ENCODE measurements around the gene PCDHB13.
"Not testable (repeated sequence)": the region's sequence is repeated elsewhere in the genome, so short reads cannot be mapped to it uniquely, and the experiment has no call there.

DNA sequence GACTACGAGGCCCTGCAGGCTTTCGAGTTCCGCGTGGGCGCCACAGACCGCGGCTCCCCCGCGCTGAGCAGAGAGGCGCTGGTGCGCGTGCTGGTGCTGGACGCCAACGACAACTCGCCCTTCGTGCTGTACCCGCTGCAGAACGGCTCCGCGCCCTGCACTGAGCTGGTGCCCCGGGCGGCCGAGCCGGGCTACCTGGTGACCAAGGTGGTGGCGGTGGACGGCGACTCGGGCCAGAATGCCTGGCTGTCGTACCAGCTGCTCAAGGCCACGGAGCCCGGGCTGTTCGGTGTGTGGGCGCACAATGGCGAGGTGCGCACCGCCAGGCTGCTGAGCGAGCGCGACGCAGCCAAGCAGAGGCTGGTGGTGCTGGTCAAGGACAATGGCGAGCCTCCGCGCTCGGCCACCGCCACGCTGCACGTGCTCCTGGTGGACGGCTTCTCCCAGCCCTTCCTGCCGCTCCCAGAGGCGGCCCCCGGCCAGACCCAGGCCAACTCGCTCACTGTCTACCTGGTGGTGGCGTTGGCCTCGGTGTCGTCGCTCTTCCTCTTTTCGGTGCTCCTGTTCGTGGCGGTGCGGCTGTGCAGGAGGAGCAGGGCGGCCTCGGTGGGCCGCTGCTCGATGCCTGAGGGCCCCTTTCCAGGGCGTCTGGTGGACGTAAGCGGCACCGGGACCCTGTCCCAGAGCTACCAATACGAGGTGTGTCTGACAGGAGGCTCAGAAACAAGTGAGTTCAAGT, 29.4 kb upstream of the PCDHB13 start:
- TF ChIP-seq, protein P1, sequence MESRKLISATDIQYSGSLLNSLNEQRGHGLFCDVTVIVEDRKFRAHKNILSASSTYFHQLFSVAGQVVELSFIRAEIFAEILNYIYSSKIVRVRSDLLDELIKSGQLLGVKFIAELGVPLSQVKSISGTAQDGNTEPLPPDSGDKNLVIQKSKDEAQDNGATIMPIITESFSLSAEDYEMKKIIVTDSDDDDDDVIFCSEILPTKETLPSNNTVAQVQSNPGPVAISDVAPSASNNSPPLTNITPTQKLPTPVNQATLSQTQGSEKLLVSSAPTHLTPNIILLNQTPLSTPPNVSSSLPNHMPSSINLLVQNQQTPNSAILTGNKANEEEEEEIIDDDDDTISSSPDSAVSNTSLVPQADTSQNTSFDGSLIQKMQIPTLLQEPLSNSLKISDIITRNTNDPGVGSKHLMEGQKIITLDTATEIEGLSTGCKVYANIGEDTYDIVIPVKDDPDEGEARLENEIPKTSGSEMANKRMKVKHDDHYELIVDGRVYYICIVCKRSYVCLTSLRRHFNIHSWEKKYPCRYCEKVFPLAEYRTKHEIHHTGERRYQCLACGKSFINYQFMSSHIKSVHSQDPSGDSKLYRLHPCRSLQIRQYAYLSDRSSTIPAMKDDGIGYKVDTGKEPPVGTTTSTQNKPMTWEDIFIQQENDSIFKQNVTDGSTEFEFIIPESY (IDR thresholded peaks at IDR 0.05) = not testable (repeated sequence)
- TF ChIP-seq CTCF (IDR thresholded peaks at IDR 0.05; ENCODE audit: low read depth, low read length, missing input control); TAF1 (conservative IDR thresholded peaks at IDR 0.05); JUND (IDR thresholded peaks at IDR 0.05); HNF4A (conservative IDR thresholded peaks at IDR 0.05); ATF3 (IDR thresholded peaks at IDR 0.05); MAX (IDR thresholded peaks at IDR 0.05); RAD21 (IDR thresholded peaks at IDR 0.05); EGR1 (IDR thresholded peaks at IDR 0.05; ENCODE audit: low read depth in 2 of 2): not testable (repeated sequence)

Measured in liver (tissue), 3 donors.